ENCODE measurements around the gene SIGLECL1.
"Not testable (repeated sequence)": the region's sequence is repeated elsewhere in the genome, so short reads cannot be mapped to it uniquely, and the experiment has no call there.

The SIGLECL1 gene

DNA sequence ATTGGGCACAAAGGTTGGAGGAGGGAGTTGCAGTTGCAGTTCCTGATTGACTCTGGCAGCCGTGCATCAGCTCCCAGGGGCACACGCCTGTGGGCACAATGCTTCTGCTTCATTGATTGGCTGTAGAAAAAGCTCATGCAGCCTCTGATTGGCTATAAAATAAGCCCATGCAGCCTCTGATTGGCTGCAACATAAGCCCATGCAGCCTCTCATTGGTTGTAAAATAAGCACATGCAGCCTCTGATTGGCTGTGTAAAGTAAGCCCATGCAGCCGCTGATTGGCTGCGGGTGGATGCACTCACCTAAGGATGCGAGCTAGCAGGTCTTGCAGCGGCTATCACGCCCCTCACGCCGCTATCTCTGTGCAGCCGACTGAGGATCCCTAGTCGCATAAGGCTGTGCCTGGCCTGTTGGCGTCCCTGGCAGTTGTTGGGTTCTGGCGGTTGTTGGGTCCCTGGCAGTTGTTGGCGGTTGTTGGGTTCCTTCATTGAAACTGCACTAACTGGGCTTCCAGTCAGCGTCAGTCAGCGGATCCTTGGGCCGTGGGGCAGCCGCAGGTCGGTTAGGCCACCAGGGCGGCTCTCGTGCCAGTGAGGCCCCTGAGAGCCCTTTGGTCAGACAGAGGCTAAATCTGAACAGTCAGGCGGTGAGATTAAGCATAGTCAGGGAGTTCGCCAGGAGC is at the start of gene SIGLECL1:
TSS of gene SIGLECL1 (plus strand) at position 295 of the 682 bp plus-strand sequence. CDS start 12,993 bp downstream, outside the sequence.
- no peak for DNase-seq

DNA sequence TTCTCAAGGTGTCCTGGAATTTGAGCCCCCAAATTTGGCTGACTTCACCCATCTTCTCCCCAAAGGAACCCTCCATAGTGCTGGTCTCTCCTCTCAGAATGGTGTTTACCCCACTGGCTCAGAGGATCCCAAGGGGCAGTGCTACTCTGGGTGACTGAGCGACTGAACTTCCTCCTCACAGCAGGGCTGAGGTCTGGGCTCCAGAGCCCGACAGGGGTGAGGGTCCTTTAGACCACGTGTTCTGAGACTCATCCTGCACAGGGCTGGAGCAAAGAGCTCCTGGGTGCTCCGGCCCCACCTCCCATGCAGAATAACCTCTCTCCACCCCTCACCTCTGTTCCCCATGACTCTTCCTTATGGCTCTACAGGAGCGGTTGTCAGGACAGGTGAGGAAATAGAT is 49.2 kb upstream of the SIGLECL1 start:
- no peak for DNase-seq

DNA sequence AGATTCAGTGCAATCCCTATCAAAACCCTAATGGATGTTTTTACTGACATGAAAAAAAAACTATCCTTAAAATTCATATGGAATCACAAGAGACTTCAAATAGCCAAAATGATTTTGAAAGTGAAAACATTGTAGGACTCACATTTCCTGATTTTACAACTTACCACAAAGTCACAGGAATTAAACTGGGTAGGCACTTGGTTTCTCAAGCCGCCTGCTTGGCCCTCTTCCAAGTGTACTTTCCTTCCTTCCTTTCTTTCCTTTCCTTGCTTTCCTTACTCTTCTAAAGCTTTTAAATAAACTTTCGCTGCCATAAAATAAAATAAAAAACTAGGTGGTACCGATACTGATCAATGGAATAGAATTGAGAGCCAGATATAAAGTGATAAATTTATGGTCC is 47.0 kb upstream of the SIGLECL1 start:
- no peak for DNase-seq

DNA sequence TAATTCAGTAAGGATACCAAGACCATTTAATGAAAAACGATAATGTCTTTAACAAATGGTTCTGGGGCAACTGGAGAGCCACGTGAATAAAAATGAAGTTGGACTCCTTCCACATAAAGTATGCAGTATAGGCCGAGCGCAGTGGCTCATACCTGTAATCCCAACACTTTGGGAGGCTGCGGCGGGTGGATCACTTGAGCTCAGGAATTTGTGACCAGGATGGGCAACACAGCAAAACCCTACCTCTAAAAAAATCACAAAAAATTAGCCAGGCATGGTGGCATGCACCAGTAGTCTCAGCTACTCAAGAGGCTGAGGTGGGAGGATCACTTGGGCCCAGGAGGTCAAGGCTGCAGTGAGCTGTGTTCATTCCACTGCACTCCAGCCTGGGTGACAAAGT is 46.6 kb upstream of the SIGLECL1 start:
- DNase-seq: no peak

DNA sequence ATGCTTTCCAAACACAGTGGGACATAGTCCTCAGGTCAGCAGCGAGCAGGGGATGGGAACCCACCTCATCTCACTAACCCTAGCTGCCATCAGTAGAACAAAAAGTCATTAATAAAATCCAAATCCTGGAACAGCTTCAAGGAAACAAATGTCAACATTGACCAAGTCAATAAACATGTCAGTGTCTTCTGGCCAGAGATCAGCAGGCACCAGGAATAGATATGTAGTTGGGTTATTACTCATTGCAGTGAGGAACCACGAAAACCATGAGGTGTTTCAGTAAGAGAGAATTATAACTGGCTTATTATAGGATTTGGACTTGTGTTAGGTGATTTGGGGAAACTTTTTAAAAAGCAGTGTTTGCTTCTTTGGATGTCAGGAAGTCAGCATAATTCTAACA is 43.1 kb upstream of the SIGLECL1 start:
- DNase-seq: no peak

DNA sequence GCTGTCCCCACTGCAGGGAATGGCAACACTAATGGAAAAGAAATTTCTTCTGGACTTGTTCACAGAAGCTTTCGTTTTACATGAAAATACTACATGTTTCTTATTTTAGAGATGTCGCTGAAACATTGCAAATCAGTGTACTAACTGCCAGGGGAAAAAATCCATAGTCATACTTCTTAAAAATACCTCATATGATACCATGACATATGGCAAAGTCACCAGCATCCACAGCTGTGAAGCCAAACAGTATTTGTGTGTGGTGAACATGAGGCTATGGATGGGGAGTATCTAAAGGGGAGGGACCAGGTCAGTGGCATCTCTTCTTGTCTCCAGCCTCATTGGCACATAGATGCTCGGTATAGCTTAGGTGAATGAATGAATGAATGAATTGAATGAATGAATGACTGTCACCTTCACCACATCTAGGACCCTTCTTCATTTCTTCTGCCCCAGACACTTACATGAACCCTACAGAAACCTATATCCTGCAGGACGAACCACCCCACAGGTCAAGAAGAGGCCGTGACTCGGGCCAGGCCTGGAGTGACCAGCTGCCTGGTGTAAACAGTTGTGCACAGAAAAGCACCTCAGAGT is 40.6 kb upstream of the SIGLECL1 start:
- no peak for DNase-seq

DNA sequence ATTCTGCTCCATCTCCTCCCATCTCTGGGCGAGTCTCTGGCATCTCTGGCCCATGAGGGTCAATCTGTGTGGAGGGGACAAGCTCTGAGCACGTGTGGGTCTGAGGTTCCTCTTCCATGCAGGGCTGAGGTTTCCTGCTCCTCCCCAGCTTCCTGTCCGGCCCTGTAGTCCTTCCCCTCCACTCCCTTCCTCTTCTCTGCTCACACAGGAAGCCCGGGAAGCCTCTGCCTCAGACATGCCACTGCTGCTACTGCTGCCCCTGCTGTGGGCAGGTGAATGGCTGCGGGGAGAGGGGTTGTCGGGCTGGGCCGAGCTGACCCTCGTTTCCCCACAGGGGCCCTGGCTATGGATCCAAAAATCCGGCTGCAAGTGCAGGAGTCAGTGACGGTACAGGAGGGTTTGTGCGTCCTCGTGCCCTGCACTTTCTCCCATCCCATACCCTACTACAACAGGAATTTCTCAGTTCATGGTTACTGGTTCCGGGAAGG is 40.0 kb upstream of the SIGLECL1 start:
- not testable (repeated sequence) for DNase-seq

DNA sequence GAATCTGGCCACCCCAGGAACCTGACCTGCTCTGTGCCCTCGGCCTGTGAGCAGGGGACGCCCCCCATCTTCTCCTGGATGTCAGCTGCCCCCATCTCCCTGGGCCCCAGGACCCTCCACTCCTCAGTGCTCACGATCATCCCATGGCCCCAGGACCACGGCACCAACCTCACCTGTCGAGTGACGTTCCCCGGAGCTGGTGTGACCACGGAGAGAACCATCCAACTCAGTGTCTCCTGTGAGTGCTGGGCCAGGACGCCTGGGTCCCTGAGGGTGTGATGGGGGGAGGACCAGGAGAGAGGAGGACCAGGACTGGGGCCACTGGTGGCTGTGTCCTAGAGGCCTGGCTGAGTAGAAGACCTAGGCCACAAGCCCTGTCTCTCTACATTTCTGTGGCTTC is 39.0 kb upstream of the SIGLECL1 start:
- DNase-seq: no peak

DNA sequence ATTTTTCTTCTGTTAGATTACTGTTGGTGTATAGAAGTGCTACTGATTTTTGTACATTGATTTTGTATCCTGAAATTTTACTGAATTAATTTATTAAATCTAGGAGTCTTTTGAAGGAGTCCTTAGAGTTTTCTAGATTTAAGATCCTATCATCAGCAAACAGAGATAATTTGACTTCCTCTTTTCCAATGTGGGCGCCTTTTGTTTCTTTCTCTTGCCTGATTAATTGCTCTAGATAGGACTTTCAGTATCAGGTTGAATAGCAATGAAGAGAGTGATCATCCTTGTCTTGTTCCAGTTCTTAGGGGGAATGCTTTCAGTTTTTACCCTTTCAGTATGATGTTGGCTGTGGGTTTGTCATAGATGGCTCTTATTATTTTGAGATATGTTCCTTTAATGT is 31.6 kb upstream of the SIGLECL1 start:
- DNase-seq: no peak

DNA sequence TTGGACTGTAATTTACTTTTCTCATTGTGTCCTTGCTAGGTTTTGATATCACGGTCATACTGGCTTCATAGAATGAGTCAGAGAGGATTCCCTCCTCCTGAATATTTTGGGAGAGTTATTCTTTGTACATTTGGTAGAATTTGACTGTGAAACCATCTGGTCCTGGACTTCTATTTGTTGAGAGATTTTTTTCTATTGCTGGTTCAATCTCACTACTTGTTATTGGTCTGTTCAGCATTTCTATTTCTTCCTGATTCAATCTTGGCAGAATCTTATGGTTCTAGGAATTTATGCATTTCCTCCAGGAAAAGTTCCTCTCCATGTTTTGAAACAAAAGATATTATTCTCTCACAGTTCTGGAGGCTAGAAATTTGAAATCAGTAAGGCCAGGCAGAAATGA is 30.9 kb upstream of the SIGLECL1 start:
- DNase-seq: no peak

DNA sequence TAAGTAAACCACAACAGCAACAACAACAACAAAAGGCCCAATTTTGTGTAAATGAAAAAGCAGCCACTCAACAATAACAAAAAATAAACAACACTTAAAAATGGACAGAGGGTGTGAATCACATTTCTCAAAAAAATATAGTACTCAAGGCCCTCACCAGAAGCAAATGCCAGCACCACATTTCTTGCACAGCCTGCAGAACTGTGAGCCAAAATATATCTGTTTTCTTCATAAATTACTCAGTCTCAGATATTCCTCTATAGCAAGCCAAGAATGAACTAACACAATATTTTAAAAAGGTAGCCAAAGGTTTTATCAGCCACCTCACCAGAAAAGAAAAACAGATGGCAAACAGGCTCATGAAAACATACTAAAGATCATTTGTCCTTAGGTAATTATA is 29.9 kb upstream of the SIGLECL1 start:
- DNase-seq: no peak

DNA sequence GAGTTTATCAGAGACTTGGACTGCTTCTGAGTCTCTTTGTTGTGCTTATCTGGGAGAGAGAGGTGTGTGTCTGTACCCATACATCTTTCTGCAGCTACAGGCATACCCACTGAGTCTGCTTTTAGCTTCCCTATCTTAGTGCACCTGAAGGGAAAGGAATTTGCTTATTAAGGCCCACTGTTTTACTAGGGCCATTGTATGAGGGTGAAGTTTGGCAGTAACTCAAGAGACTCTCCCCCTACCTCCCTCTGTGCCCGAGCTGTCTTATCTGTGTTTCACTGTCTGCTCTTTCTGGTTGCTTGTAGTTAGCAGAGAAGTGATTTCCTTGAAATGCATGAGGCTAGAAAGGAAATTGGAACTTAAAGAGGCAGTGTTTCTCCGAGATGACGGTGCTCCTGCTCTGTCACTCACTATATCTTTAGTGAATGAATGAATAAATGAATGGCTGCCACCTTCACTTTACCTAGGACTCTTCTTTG is 26.7 kb upstream of the SIGLECL1 start:
- DNase-seq: no peak

DNA sequence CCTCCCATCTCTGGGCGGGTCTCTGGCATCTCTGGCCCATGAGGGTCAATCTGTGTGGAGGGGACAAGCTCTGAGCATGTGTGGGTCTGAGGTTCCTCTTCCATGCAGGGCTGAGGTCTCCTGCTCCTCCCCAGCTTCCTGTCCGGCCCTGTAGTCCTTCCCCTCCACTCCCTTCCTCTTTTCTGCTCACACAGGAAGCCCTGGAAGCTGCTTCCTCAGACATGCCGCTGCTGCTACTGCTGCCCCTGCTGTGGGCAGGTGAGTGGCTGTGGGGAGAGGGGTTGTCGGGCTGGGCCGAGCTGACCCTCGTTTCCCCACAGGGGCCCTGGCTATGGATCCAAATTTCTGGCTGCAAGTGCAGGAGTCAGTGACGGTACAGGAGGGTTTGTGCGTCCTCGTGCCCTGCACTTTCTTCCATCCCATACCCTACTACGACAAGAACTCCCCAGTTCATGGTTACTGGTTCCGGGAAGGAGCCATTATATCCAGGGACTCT is 25.9 kb upstream of the SIGLECL1 start, which contains the start of gene CD33:
TSS of gene CD33 (plus strand) at position 183 of the 496 bp plus-strand sequence. CDS start at position 222, 39 bp downstream.
- DNase-seq: not testable (repeated sequence)

DNA sequence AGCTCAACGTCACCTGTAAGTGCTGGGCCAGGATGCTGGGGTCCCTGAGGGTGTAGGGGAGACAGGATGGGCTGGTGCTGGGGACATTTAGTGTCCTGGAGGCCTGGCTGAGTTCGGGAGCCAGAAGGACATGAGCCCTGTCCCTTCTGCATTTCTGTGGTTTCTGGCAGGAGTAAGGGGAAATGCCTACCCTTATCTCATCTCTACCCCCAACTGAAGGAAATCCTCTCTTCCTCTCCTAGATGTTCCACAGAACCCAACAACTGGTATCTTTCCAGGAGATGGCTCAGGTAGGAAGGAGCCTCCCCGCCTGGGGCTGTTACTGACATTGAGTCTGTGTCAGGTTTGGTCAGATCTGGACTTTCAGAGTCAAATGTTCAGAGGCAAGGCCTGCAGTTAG is 24.8 kb upstream of the SIGLECL1 start:
- no peak for DNase-seq

DNA sequence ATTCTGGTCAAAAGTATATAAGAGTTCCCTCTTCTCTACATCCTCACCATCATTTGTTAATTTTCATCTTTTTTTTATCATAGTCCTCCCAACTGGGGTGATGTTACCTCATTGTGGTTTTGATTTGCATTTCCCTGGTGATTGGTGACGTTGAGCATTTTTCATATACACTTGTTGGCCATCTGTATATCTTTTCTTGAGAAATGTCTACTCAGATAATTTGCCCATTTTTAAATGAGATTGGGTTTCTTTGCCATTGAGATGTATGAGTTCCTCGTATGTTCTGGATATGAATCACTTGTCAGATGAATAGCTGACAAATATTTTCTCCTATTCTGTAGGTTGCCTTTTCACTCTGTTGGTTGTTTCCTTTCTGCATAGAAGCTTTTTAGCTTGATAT is 23.6 kb upstream of the SIGLECL1 start:
- DNase-seq: no peak

DNA sequence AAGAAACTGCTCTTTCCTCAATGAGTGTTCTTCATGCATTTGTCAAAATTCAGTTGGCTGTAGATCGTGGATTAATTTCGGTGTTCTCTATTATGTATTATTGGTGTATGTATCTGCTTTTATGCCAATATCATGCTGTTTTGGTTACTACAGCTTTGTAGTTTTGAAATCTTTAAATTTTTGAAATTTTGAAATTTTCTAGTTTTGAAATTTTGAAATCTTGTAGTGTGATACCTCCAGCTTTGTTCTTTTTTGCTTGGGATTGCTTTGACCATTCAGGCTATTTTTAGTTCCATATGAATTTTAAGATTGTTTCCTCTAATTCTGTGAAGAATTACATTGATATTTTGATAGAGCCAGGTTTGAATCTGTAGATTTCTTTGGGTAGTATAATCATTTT is 22.9 kb upstream of the SIGLECL1 start:
- DNase-seq: no peak

DNA sequence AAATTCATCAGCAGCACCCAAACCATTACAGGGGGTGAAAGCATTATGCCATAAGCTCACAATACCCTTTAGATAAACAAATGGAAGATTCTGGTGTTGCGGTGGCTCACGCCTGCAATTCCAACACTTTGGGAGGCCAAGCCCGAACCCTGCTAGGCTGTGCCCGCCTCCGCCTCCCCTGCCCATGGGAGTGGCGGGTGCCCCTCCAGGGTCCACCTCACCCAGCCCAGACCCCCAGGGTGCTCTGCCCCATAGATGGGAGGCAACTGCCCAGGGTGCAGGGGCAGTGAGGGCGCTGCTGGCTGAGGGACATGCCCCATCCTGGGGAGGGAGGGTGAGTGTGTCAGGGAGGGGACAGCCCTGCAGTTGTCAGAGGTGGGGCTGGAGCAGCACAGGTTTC is 10.0 kb upstream of the SIGLECL1 start:
- DNase-seq: no peak

DNA sequence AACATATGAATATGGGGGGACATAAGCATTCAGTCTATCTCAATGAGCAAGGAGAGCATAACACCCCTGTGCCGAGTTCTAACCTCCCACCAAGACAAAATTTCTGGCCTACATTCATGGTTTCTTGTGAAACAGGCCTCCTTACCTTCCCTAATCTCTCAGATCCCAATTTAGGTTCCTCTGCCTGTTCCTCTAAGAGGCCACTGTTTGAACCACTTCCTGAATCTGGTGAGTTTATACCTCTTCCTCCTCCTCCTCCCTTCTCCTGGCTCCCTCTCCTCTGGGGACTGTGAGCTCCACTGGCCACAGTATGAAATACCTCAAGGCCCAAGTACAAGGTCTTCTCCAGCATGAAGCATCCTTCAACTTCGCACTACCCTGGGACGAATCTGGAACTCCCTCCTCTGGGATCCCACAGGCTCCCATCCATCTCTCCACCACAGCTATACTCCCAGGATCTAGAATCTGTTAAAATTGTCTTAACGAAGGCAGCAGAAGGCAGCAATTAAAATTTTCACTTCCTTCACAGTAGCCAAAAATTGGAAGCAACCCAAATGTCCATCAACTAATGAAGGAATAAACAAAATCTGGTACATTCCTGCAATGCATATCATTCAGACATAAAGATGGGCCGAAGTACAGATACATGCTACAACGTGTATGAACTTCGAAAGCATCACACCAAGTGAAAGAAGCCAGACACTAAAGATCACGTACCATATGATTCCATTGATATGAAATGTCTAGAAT is 7.8 kb upstream of the SIGLECL1 start:
- no peak for DNase-seq

DNA sequence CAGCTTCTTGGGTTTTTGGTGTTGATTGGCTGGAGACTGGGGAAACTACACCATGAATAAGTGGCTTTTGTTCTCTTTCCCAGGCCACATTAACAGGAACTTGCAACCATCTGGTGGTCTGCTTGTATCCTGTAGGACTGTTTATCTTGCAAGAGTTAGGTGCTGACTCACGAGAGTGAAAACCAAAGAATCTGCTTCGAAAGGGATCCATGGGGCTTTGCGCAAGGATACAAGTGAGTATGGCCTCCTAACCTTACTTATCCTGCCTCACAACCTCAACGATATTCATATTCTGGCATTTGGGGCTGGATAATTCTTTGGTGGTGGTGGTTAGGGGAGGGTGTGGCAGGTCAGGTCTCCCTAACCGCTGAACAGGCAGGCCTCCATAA is 4.7 kb upstream of the SIGLECL1 start:
- no peak for DNase-seq

DNA sequence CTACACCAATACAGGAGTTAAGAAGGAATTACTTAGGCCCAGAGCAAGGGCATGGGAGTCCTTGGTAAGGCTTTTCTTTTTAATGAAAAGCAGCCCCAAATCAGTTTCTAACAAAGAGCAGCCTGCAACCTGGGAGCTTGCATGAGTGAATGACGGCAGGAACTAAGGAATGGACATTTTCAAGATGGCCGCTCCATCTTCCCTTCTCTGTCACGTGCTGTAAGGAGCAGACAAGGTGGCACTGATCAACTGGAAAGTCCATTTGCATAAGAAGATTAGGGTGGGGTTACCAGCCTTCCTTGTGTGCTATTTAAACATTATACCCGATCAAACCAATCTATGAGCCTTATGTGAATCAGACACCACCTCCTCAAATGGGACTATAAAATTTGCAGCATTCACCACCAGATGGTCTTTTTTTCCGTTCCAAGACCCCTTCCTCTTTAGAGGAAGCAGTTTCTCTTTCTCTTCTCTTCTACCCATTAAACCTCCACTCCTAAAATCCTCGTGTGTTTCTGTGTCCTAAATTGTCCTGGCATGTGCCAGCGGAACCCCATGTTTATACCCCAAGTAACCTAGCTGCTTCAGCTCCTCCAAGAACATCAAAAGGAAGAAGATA is 2.8 kb upstream of the SIGLECL1 start:
- DNase-seq: no peak

DNA sequence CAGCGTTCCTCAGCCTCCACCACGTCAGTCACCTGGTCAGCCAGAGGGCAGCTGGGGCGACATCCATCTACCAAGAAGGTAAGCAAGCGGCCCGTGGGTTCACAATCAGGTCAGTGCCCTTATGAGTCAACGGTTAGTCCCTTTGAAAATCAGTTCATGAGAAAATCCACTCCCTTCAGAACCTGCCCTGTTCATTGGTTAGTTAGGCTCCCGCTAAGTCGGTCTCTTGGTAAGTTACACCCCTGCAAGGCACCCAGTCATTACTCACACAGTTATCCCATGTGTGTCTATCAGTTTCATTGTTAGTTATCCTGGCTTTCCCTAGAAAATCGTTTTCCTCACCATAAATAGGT is 564 bp downstream of the SIGLECL1 start:
- no peak for DNase-seq

DNA sequence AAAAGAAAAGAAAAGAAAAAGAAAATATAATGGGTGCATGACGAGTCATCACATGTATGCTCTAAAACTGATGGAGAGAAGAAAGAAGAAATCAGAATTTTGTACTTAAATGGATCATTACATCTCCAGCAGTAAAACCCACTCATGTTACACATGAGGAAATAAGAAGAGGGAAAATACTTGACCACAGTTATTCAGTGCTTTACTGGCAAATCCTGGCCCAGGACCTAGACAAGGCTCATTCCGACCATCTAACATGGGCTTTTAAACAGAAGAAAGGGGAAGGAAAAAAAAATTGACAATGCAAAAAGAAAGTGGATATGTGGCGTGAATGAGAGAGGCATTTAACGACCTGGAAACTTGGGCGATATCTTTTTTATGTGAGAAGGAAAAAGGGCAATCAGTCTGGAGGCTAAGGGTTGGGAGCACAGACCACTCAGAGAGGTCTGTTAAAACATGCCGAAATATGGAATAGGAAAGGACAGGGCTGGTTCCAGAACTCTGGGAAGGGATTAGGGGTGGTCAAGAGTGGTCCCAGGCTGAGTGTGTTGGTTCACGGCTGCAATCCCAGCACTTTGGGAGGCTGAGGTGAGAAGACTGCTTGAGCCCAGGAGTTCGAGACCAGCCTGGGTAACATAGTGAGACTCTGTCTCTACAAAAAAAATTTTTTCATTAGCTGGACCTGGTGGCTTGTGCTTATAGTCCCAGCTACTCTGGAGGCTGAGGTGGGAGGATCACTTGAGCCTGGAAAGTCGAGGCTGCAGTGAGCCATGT is 1.6 kb downstream of the SIGLECL1 start:
- DNase-seq: no peak
